ENCODE results near the gene RFTN1. TPM values are rescaled to one million over a fixed set of nuclear protein-coding genes. Genes with fewer than 3 reads are reported as not detected.

The RFTN1 gene
- polyA plus RNA-seq, 2 donors = 2.1 to 3.7 TPM

DNA sequence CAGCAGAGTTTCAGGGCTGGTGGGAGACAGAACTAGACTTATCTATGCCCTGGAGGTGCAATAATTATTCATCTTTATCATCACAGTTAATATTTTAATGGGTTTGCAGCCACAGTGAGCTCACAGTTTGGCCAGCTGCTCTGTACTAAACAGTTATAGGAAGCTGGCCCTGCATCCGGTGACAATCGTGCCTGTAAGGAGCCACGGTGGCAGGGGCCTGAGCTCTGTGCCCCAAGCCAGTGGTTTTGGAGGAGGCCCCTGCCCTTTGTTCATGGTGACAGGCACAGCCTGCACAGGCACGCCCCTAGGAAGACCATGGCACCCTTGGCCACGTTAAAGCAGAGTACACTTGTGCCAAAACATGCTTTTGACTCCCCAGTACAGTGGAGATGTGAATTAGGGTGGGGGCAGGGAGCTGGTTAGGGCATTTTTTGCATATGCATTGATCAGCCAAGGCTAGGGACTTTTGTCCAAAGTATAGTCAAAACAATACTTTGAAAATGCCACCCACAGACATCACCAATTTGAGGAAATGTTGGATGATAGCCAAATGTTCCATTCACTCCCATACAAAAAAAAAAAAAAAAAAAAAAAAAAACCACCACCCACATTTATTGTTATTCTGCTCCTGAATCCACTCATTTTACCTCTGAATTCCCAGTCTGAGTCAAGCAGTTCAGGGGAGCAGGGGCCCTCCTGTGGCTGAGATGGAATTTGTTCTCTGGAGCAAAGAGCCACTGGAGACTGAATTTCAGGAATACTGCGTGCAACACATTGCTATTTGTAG is 3.4 kb upstream of the RFTN1 start:
- Histone ChIP-seq H3K36me3 (ENCODE audit: control insufficient read depth in 2 of 2, insufficient read depth in 2 of 2, low read length in 1 of 2) (no peaks in the 10 kb centered on the region), H3K27ac (ENCODE audit: low read depth in 2 of 2, low read length in 1 of 2) (no peak overlapping the region), H3K9me3 (ENCODE audit: control insufficient read depth in 2 of 2, insufficient read depth in 1 of 2, low read depth in 1 of 2, low read length in 1 of 2) (no peaks in the 10 kb centered on the region), H3K4me3 (ENCODE audit: low read depth in 1 of 2, low read length in 2 of 2) (no peak overlapping the region), H3K4me1 (ENCODE audit: control insufficient read depth in 2 of 2, insufficient read depth in 2 of 2, low read length in 1 of 2) (peaks cover 5% of the 10 kb centered on the region in 2 donors), H3K27me3 (ENCODE audit: control insufficient read depth in 1 of 2, insufficient read depth in 2 of 2, low read length in 2 of 2) (no peaks in the 10 kb centered on the region)
- WGBS, 2 donors = 24 to 37% methylated on average over 6 of the region's 6 CpGs

DNA sequence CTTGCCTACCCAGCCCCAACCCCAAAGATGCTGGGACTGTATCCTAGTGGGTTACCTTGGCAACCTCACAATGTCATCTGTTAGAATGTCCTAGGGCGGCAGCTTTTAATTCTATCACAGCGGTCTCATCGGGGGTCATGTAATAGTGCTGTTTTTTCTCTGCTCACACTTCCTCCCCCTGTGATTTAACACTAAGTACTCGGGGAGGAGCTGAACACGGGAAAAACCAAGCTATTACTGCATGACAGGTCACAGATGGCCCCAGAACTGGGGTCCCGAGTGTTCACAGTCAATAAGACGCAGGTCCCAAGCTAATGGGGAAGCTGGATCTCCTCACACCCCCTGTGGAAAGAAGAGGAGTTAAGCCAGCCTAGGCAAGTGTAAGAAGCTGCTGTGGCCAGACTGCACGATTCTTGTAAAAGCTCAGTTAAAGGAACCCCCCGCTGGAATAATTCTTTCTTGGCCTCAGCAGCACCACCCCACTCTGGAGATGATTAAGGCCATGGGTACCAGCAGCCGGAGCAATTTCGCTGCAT is 2.5 kb upstream of the RFTN1 start:
- Histone ChIP-seq H3K4me3 (ENCODE audit: low read depth in 1 of 2, low read length in 2 of 2) (no peak overlapping the region), H3K27ac (ENCODE audit: low read depth in 2 of 2, low read length in 1 of 2) (no peak overlapping the region), H3K36me3 (ENCODE audit: control insufficient read depth in 2 of 2, insufficient read depth in 2 of 2, low read length in 1 of 2) (no peaks in the 10 kb centered on the region), H3K4me1 (ENCODE audit: control insufficient read depth in 2 of 2, insufficient read depth in 2 of 2, low read length in 1 of 2) (peaks cover 5% of the 10 kb centered on the region in 2 donors), H3K9me3 (ENCODE audit: control insufficient read depth in 2 of 2, insufficient read depth in 1 of 2, low read depth in 1 of 2, low read length in 1 of 2) (no peaks in the 10 kb centered on the region), H3K27me3 (ENCODE audit: control insufficient read depth in 1 of 2, insufficient read depth in 2 of 2, low read length in 2 of 2) (no peaks in the 10 kb centered on the region)
- WGBS, 2 donors = 72% methylated on average over 11 of the region's 11 CpGs

DNA sequence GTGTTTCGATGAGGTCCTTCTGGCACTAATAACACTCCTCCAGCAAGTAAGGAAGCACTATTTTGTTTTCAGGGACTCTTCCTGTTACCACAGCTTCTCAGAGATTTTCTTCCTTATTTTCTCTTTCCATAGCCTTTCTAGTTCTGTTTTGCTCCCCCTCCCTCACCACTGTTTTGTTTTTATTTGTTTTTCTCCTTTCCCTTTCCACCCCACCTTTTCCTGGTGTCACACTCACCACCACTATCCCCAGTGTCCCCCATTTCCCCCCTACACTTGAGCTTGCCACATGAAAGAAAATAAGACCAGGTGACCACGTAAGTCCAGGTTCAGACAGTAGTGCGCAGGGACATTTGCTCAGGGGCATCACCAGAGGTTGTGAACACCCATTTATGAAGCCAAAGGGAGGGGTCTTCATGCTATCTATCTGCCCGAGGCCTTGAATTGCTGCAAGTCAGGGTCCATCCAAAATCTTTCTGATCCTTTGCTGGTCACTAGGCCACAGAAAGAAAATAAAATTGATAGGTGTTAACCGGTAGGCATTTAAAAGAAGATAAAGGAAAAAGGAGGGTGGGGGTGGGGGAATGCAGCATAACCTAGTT is 1.4 kb upstream of the RFTN1 start:
- no peaks in the 10 kb centered on the region for H3K36me3 ChIP-seq (ENCODE audit: control insufficient read depth in 2 of 2, insufficient read depth in 2 of 2, low read length in 1 of 2)
- H3K27me3 ChIP-seq (ENCODE audit: control insufficient read depth in 1 of 2, insufficient read depth in 2 of 2, low read length in 2 of 2) = no peaks in the 10 kb centered on the region
- WGBS, 2 donors = 84 to 89% methylated on average over 5 of the region's 5 CpGs
- H3K4me3 ChIP-seq (ENCODE audit: low read depth in 1 of 2, low read length in 2 of 2) = no peak overlapping the region
- H3K4me1 ChIP-seq (ENCODE audit: control insufficient read depth in 2 of 2, insufficient read depth in 2 of 2, low read length in 1 of 2) = peaks cover 5% of the 10 kb centered on the region in 2 donors
- H3K27ac ChIP-seq (ENCODE audit: low read depth in 2 of 2, low read length in 1 of 2) = no peak overlapping the region
- H3K9me3 ChIP-seq (ENCODE audit: control insufficient read depth in 2 of 2, insufficient read depth in 1 of 2, low read depth in 1 of 2, low read length in 1 of 2) = no peaks in the 10 kb centered on the region

DNA sequence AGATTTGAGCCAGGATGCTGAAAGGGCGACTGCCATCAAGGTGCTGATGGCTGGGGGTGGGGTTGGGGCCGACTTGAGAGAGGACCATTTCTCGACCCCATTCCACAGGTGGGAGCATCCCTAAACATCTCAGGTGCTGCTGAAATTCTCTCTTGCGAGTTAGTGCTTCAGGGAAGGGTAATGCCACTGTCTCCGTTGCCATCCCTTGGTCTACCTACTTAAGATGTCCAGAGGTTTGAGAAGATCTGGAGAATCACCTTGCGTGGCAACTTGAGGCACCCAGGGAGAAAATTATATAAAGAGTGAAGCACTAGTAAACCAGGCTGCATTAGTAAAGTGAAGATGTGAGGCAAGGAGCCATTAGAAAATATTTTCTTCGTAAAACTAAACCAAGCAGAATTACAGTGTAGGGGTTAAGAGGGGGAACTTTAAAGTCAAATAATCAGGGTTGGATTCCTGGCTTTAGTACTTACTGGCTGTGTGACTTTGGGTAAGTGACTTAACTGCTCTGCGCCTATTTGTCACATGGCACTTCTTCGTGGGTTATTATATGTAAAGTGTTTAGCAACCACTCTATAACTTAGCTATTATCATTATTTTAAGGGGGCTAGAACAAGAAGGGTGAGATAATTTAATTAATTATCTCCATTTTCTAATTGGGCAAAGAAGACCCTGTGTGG is 662 bp upstream of the RFTN1 start:
- no peaks in the 10 kb centered on the region for H3K9me3 ChIP-seq (ENCODE audit: control insufficient read depth in 2 of 2, insufficient read depth in 1 of 2, low read depth in 1 of 2, low read length in 1 of 2)
- no peaks in the 10 kb centered on the region for H3K36me3 ChIP-seq (ENCODE audit: control insufficient read depth in 2 of 2, insufficient read depth in 2 of 2, low read length in 1 of 2)
- peak overlapping the region; percentile 78 to 82 for H3K27ac ChIP-seq (ENCODE audit: low read depth in 2 of 2, low read length in 1 of 2)
- peaks cover 5% of the 10 kb centered on the region in 2 donors for H3K4me1 ChIP-seq (ENCODE audit: control insufficient read depth in 2 of 2, insufficient read depth in 2 of 2, low read length in 1 of 2)
- 50 to 54% methylated on average over 9 of the region's 9 CpGs for whole genome bisulfite sequencing, 2 donors
- H3K27me3 ChIP-seq (ENCODE audit: control insufficient read depth in 1 of 2, insufficient read depth in 2 of 2, low read length in 2 of 2) = no peaks in the 10 kb centered on the region
- peak overlapping the region; percentile 57 to 71 for H3K4me3 ChIP-seq (ENCODE audit: low read depth in 1 of 2, low read length in 2 of 2)

DNA sequence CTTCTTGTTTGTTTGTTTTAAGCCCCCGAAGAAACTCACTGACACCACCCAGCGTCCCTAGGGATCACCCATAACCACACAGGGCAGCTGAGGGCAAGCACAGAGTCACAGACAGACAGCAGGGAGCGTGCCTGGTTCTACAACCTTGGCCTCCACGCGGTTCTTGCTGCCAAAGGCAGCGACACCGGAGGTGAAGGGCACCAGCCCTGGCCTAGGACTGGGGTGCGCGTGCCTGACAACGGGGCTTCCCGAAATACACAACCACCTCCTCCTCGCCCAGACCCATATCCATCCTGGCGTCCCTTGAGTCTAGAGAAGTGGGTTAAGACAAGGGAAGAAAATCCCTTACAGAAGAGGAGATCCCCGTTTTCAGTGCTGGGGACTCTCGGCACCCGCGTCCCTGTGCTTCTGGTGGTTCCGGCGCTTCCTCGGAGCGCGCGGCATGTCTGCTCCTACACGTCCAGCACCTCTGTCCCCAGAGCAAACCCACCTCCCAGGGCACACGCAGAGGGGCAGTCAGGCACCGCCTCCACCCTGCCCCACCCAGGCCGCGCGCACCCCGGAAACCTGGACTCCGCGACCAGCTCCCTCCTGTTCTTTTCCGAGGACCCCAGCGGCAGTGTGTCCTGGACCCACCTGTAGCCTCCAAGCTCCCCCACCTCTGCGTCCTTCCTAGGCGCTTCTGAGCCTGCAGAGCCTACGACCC is 911 bp downstream of the RFTN1 start:
- Histone ChIP-seq H3K27ac (ENCODE audit: low read depth in 2 of 2, low read length in 1 of 2) (peak overlapping the region; percentile 78 to 82), H3K4me1 (ENCODE audit: control insufficient read depth in 2 of 2, insufficient read depth in 2 of 2, low read length in 1 of 2) (peaks cover 5% of the 10 kb centered on the region in 2 donors), H3K4me3 (ENCODE audit: low read depth in 1 of 2, low read length in 2 of 2) (peak overlapping the region; percentile 57 to 71), H3K36me3 (ENCODE audit: control insufficient read depth in 2 of 2, insufficient read depth in 2 of 2, low read length in 1 of 2) (no peaks in the 10 kb centered on the region), H3K27me3 (ENCODE audit: control insufficient read depth in 1 of 2, insufficient read depth in 2 of 2, low read length in 2 of 2) (no peaks in the 10 kb centered on the region), H3K9me3 (ENCODE audit: control insufficient read depth in 2 of 2, insufficient read depth in 1 of 2, low read depth in 1 of 2, low read length in 1 of 2) (no peaks in the 10 kb centered on the region)
- WGBS, 2 donors = 4 to 7% methylated on average over 36 to 37 of the region's 37 CpGs

DNA sequence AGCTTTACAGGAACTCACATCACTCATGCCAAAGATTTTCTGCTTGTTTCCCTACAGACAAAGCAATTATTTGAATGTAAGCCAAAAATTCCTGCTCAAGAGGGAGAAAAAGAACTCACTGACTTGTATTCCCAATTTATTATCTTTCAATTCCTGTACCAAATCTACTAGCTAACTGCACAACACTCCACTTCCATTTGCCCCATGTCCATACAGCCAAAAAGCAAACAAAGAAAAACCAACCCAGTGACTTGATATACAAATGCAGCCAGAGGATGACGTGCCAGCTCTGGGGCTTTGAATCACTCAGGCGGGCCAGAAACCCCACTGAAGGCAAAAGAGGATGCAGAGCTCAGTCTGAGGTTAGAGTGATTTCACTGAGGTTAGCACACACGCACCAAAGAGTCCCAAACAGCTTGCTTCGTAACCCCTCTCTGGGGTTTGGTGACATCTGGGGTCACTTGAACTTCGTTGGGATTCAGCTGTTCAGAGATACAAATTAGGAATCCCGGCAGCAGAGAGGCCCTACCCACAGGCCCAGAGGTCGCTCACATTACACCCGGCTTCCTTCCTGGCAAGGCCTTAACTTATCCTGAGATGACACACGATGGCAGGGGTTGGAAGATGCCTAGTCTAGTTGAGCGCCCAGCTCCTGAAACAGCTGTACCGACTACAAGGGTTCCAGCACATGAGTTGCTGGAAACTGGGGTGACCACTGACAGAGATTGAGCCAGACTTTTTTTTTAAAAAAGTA is 1.6 kb downstream of the RFTN1 start:
- WGBS, 2 donors = 38 to 46% methylated on average over 11 of the region's 11 CpGs
- Histone ChIP-seq H3K4me3 (ENCODE audit: low read depth in 1 of 2, low read length in 2 of 2) (peak overlapping the region; percentile 57 to 71), H3K27me3 (ENCODE audit: control insufficient read depth in 1 of 2, insufficient read depth in 2 of 2, low read length in 2 of 2) (no peaks in the 10 kb centered on the region), H3K27ac (ENCODE audit: low read depth in 2 of 2, low read length in 1 of 2) (peak overlapping the region; percentile 78 to 82), H3K36me3 (ENCODE audit: control insufficient read depth in 2 of 2, insufficient read depth in 2 of 2, low read length in 1 of 2) (no peaks in the 10 kb centered on the region), H3K9me3 (ENCODE audit: control insufficient read depth in 2 of 2, insufficient read depth in 1 of 2, low read depth in 1 of 2, low read length in 1 of 2) (no peaks in the 10 kb centered on the region), H3K4me1 (ENCODE audit: control insufficient read depth in 2 of 2, insufficient read depth in 2 of 2, low read length in 1 of 2) (peaks cover 4 to 5% of the 10 kb centered on the region in 2 donors)

DNA sequence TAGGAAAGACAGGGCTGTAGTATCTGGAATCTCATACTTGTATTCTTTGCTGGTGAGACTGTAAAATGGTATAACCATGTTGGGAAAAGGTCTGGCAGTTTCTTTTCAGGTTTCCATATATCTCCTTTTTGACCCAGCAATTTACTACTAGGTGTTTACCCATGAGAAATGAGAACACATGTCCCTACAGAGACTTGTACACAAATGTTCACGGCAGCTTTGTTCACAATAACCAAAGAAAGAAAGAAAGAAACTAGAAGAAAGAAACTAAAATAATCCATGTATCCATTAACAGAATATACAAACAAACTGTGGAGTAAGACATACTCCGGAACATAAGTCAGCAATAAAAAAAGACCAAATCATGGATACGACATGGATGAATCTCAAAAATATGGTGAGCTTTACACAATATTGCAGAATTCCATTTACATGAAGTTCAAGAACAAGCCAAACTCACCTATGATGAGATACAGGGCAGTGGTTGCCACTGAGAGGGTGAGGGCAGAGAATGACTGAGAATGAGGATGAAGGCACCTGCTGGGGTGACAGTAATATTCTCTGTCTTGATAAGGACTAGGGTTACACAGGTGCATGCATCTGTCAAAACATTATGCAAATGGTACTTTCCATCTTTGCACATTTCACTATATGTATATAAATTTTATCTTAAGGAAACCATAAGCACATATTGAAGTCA is 2.7 kb downstream of the RFTN1 start:
- H3K36me3 ChIP-seq (ENCODE audit: control insufficient read depth in 2 of 2, insufficient read depth in 2 of 2, low read length in 1 of 2) = no peaks in the 10 kb centered on the region
- H3K9me3 ChIP-seq (ENCODE audit: control insufficient read depth in 2 of 2, insufficient read depth in 1 of 2, low read depth in 1 of 2, low read length in 1 of 2) = no peaks in the 10 kb centered on the region
- WGBS, 2 donors = 86 to 87% methylated on average over 3 of the region's 3 CpGs
- H3K27me3 ChIP-seq (ENCODE audit: control insufficient read depth in 1 of 2, insufficient read depth in 2 of 2, low read length in 2 of 2) = no peaks in the 10 kb centered on the region
- no peak overlapping the region for H3K4me3 ChIP-seq (ENCODE audit: low read depth in 1 of 2, low read length in 2 of 2)
- H3K27ac ChIP-seq (ENCODE audit: low read depth in 2 of 2, low read length in 1 of 2) = no peak overlapping the region
- peaks cover 0 to 9% of the 10 kb centered on the region in 2 donors for H3K4me1 ChIP-seq (ENCODE audit: control insufficient read depth in 2 of 2, insufficient read depth in 2 of 2, low read length in 1 of 2)

DNA sequence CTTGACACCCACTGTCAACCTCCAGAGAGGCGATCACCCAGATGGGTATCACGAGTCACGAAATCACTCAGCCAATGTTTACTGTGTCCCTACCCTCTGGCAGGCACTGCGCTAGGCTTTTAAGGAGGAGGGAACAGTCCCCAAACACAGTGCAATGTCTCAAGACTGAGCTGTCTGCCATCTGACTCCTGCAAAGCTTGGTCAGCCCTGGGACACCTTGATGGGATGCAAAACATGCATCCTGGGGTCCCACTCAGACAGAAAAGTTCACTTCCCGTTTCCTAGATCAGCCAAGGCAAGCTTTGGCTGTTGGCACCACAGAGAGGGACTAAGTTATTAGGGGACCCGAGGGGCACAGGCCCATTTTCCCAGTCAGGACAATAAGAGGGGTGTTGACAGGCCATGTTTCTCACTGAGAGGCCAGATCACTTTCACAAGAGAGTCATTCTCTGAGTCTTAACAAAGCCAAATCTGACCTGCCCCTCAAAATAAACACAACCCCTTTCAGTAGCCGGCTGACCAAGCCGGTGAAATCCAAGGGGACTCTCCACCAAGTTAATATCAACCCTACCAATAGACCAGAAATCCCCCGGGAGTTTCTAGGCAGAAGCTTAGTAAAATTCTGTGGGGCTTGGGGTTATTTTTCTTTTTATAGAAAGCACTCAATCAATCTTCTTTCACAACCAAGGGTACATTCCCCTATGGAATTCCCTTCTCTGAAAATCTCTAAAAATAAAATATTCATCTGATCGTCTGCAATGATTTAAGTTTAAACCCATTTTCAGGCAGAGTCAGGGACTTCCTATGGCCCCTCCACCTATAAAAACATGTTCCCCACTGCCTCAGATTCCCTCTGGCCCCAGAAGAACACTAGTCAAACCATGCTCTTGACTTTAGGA is 3.5 kb downstream of the RFTN1 start:
- Histone ChIP-seq H3K4me3 (ENCODE audit: low read depth in 1 of 2, low read length in 2 of 2) (no peak overlapping the region), H3K4me1 (ENCODE audit: control insufficient read depth in 2 of 2, insufficient read depth in 2 of 2, low read length in 1 of 2) (peaks cover 0 to 9% of the 10 kb centered on the region in 2 donors), H3K27ac (ENCODE audit: low read depth in 2 of 2, low read length in 1 of 2) (no peak overlapping the region)

More for the DNA sequence above, 3.5 kb downstream of the RFTN1 start:
- no peaks in the 10 kb centered on the region for H3K9me3 ChIP-seq (ENCODE audit: control insufficient read depth in 2 of 2, insufficient read depth in 1 of 2, low read depth in 1 of 2, low read length in 1 of 2)
- 56 to 63% methylated on average over 10 of the region's 10 CpGs for WGBS, 2 donors
- H3K27me3 ChIP-seq (ENCODE audit: control insufficient read depth in 1 of 2, insufficient read depth in 2 of 2, low read length in 2 of 2) = no peaks in the 10 kb centered on the region
- H3K36me3 ChIP-seq (ENCODE audit: control insufficient read depth in 2 of 2, insufficient read depth in 2 of 2, low read length in 1 of 2) = no peaks in the 10 kb centered on the region
